K562 (cell line): Measurements from ENCODE around the gene FGGY. TPM values are rescaled to one million over a fixed set of nuclear protein-coding genes. Genes with fewer than 3 reads are reported as not detected.

Experiments used
- CEBPZ ChIP-seq: fragments of 150-350 bp; IDR thresholded peaks from 2 replicates; pipeline ENCODE4 v1.6.1; 2014; ENCODE audit warnings: low read depth, mild to moderate bottlenecking, low read length, borderline replicate concordance
- CHD2 ChIP-seq: IDR thresholded peaks from 2 replicates; pipeline ENCODE4 v1.6.1; 2011; ENCODE audit warnings: low read depth, low read length
- CTBP1 ChIP-seq: fragments of 450-650 bp; IDR thresholded peaks from 2 replicates; pipeline ENCODE4 v1.6.1; 2016; ENCODE audit warnings: borderline replicate concordance
- ETV6 ChIP-seq, 3 experiments: fragments of 150-350 bp in 1 of 3; sonication (generic) in 1 of 3; formaldehyde crosslinking in 1 of 3; IDR thresholded peaks; 2 replicates each; pipeline versions ENCODE4 v1.6.1 to v1.8.0; 2014 to 2022; ENCODE audit warnings: borderline replicate concordance in 2 of 3, low read depth in 2 of 3, antibody characterized with exemption in 1 of 3, low read length in 1 of 3, mild to moderate bottlenecking in 1 of 3, missing genetic modification reagents in 1 of 3
- SMARCE1 ChIP-seq: fragments of 450-650 bp; IDR thresholded peaks from 2 replicates; pipeline ENCODE4 v1.7.1; 2016; ENCODE audit warnings: mild to moderate bottlenecking
- SRSF3 ChIP-seq: fragments of 200-400 bp; formaldehyde crosslinking; IDR thresholded peaks from 2 replicates; pipeline ENCODE4 v1.6.1; 2016; ENCODE audit warnings: mild to moderate bottlenecking, low read length, moderate library complexity; ENCODE audit not compliant: insufficient read depth
- XRCC4 ChIP-seq: IDR thresholded peaks from one replicate; pipeline ENCODE4 v1.6.1; 2011; ENCODE audit not compliant: insufficient read depth, insufficient read length; ENCODE audit errors: extremely low read depth
- ZBTB5 ChIP-seq: fragments of 450-650 bp; IDR thresholded peaks from 2 replicates; pipeline ENCODE4 v1.6.1; 2017; ENCODE audit warnings: antibody characterized with exemption
- ZNF146 ChIP-seq: IDR thresholded peaks from one replicate; pipeline ENCODE4 v1.6.1; 2018; ENCODE audit warnings: missing compliant biosample characterization; ENCODE audit not compliant: unreplicated experiment
- ZNF253 ChIP-seq: fragments of 250-450 bp; sonication (Bioruptor Pico); conservative IDR thresholded peaks from 2 replicates; pipeline ENCODE4 v1.6.1; 2021; ENCODE audit warnings: mild to moderate bottlenecking
- polyA plus RNA-seq, 8 experiments: library from polyadenylated mRNA; depleted of rRNA in 4 of 8; stranded (reverse) in 5 of 8; unstranded in 3 of 8; fragments of >200 nt; fragmentation: Nextera tagmentation in 2 of 8; fragmentation: Illumina TruSeq in 1 of 8; extraction: Ambion mirVana in 2 of 8; extraction: Trizol in 1 of 8; gene quantifications; 2 replicates each; pipeline versions ENCODE4 v1.2.1 to v1.2.3, GENCODE V29; 2011 to 2014; ENCODE audit warnings: inconsistent platforms in 1 of 8, missing spikeins in 1 of 8
- total RNA-seq, 7 experiments: library from RNA; depleted of rRNA in 6 of 7; stranded (reverse); fragments of >200 nt in 6 of 7; fragmentation: Illumina TruSeq in 2 of 7; extraction: Trizol in 2 of 7; gene quantifications; 2 replicates each; pipeline versions ENCODE4 v1.2.1 to v1.2.3, GENCODE V29; 2011 to 2021; ENCODE audit warnings: low replicate concordance in 1 of 7

The FGGY gene
- total and polyA plus RNA-seq, 9 of the 15 experiments (the other 6 are each of a cell fraction or from before 2014, with no cell fraction given): 9.7 to 19.2 (median 12.6) TPM

- TF ChIP-seq ZNF146 (CRISPR knock-in tag): no peak
- no peak for TF ChIP-seq CEBPZ
- no peak for TF ChIP-seq XRCC4
- no peak for TF ChIP-seq SRSF3
- TF ChIP-seq ZNF253 (CRISPR knock-in tag): no peak
- no peak for TF ChIP-seq ZBTB5
- peak; percentile 60; the same call in 1 of the 2 replicates for TF ChIP-seq CTBP1
- TF ChIP-seq CHD2: no peak
- TF ChIP-seq ETV6 (IDR thresholded peaks at IDR 0.05; ENCODE audit: borderline replicate concordance in 1 of 2, low read depth in 2 of 2, low read length in 1 of 2): 0 out of 4 replicates have a peak, but pooled peaks of 1 of the 2 experiments have one; percentile 53
- no peak for TF ChIP-seq ETV6 (CRISPR knock-in tag; IDR thresholded peaks at IDR 0.05; ENCODE audit: borderline replicate concordance)
- peak; percentile 64; the same call in 1 of the 2 replicates for TF ChIP-seq SMARCE1
Observed at GRCh38 chr1:59396387-59396786, 99.5 kb downstream of the FGGY start (continued).
